ENCODE results near the gene ASB2.

Gene ASB2

GRCh38 chr14:93945070-93945399 lies 31.3 kb downstream of the ASB2 start:
- DNase-seq, result no peak

- no peak for DNase-seq
Measured at GRCh38 chr14:93944348-93945069, 31.9 kb downstream of the ASB2 start.

- no peak for DNase-seq
Measured at GRCh38 chr14:93943930-93944329, 32.4 kb downstream of the ASB2 start.

DNA sequence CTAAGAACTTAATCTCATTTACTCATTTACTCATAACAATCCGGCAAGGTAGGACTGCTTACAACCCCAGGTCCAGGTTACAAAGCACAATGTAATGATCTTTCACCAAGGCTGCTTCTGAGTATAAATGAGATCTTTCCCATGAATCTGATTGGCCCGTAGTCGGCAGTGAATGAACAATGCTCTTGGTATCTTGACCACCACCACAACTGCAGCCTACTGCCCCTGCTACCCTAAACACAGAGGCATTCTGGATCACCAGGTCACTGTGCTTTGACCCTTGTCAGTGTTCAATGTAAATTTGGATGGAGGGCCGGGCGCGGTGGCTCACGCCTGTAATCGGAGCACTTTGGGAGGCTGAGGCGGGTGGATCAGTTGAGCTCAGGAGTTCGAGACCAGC lies 33.3 kb downstream of the ASB2 start:
- no peak for DNase-seq

DNA sequence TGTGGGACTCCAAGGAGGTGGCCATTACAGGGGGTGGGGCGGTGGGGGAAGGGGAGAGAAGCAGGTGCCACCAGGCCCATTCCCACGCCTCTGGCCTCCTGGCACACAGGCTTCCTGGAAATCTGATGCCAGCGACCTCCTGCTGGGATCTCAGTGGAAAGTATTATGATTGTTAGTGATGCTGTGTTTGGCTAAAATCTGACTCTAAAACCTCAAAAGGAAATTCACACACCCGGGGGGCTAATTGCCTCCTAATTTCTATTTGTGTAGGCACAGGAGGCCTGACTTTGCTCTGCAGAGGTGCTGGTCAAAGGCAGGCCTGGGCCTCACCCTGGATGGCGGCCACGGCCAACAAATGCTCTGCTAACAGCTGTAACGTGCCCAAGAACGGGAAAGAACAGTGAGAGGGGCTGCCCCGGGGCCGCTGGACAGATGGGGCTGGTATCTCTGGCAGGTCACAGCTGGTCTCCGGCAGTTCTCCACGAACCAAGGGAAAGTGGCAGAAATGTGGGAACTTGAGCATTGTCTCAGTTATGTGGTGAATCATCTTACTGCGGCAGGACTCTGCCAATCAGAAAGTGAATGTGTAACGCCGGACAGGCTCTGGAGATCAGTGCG lies 35.0 kb downstream of the ASB2 start:
- DNase-seq, result peak; percentile 90

DNA sequence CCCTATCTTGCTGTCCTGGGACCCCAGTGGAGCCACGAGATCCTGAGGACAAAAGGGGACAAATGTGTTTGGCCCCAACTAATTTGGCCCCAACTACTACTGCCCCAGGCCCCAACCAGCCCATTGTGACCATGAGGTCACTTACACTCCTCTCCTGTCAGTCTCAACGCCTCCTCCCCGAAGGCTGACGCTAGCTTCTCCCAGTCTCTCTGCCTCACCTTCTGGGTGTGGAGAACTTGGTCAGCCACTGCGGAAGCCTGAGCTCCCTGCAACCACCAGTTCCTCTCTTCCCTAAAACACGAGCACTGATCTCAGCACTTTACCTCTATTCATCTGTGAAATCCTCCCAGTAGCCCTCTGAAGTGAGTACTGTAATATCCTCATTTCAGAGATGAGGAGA lies 35.9 kb downstream of the ASB2 start:
- no peak for DNase-seq

- no peak for DNase-seq
Measured at GRCh38 chr14:93939304-93940229, 36.8 kb downstream of the ASB2 start.

DNA sequence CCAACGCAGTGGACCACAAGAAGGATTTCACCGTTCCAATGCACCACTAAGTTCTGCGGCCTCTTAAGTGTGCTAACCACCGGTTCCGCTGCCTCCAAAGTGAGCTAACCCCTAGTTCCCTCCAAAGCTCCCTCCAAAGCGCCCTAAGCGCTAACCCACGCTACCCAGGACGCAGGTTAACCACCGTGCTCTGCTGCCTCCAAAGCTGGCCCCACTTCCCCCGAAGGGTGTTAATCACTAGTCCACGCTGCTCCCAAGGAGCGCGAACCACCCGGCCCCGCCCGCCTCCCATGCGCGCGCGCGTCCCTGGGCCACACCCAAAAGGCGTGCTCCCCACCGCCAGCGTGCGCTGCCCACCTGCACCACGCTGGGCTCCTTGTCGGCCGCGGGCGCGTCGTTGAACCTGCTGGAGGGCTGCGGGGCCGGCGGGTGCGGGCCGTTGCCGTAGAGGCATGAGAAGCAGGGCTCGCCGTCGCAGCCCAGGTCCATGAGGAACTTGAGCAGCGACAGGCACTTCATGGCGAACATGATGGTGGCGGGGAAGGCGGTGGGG lies 37.5 kb downstream of the ASB2 start:
- DNase-seq, result no peak

GRCh38 chr14:93937519-93937918 lies 38.9 kb downstream of the ASB2 start:
- peak; percentile 94 for DNase-seq

GRCh38 chr14:93936926-93937325 lies 39.4 kb downstream of the ASB2 start:
- no peak for DNase-seq

- DNase-seq, result peak; percentile 20
Measured at GRCh38 chr14:93936245-93936644, 40.1 kb downstream of the ASB2 start.

DNA sequence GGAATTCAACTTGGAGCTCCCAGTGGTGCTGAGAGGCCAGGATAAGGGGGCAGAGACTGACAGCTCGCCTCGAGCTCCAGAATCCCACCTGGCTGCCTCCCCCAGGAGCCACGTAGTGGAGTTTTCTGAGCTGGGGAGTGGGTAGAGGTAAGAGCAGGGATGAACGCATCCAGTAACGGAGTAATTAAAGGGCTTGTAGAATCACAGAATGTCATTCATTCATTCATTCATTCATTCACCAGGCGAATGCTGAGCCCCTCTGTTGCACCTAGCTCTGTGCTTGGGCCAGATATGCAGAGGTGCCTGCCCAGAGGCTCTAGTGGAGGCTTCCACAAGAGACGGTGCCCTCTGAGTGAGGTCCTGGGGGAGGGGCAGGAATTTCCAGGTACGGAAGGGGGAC lies 41.2 kb downstream of the ASB2 start:
- no peak for DNase-seq

DNA sequence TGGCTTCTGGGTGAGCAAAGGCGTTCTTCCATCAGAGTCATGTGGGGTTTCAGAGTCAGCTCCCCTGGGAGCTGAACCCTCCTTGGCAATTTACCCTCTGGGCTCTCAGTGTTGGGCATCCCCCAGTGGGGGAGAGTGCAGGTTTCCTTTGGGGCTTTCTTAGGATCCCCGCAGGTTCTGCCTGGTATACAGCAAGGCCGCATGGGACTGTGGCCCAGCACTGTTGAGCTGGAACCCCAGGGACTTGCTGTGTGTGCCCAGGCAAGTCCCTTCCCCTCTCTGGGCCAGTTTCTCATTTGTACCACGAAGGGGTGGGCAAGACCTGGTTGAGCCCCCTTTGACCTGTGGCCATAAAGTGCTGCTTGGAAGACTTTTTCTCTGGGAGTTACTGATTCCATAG lies 43.7 kb downstream of the ASB2 start:
- DNase-seq, result no peak

GRCh38 chr14:93930989-93931307 lies 45.4 kb downstream of the ASB2 start:
- no peak for DNase-seq

DNA sequence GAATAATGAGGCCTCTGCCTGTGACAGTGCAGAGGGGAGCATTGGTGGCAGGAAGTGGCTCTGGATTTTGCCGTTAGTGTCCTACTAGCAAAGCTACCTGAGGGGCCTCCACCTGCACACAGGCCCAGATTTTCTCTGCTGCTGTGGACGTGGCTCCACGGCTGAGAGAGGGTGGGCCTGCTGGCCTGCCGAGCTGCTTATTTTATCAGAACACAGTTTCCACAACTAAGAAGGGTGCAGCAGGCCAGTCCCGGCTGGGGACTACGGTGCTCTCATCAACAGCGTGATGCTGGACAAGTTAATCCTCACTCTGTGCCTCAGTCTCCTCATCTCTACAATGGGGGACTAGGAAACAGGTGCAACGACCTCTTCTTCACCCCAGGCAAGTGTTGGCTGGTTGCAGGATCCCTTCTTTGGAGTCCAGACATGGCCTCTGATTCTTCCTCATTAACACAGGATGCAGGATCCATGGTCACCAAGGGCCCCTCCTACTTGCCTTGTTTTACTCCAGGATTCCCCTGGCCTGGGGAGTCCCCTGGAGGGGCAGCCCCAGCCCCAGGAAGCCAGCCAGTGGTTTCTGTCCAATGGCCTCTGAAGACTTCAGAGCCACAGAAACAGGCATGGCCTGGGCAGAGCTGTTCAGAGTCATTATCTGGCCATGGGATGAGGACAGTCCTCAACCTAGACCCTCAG lies 45.9 kb downstream of the ASB2 start:
- DNase-seq, result no peak

- DNase-seq, result no peak
Measured at GRCh38 chr14:93929657-93930056, 46.7 kb downstream of the ASB2 start.

DNA sequence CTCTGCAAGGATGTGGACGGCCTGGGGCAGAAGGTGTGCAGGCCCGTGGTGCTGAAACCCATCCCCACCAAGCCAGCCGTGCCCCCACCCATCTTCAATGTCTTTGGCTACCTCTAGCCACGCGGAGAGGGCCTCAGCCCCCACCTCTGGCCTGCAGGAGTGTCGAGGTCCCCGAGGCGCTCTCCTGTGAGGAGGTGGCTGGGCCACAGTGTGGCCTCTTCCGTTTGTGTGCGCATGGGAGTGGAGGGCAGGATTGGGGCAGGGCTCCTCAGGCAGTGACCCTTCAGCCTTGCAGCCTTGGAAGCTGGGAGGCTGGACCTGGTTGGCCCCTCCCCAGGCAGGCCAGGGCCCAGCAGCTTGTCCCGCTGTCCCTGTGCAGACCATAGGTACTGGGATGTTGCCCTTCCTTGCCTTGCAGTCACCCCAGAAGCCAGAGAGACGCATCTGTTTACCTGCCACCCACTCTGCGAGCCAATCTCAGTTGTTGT lies 47.3 kb downstream of the ASB2 start:
- DNase-seq, result no peak

GRCh38 chr14:93928184-93929047 lies 48.0 kb downstream of the ASB2 start:
- no peak for DNase-seq

GRCh38 chr14:93927800-93928145 lies 48.6 kb downstream of the ASB2 start:
- peak; percentile 58 for DNase-seq

GRCh38 chr14:93926873-93927799 lies 49.2 kb downstream of the ASB2 start, which contains the start of gene FAM181A:
TSS of gene FAM181A (plus strand) at chr14:93927344. CDS start at chr14:93928286, 942 bp downstream.
- DNase-seq, result peak; percentile 91

All from DMS79 (cell line).